Effector memory CD4-positive, alpha-beta T cell (primary cell): Measurements from ENCODE around the gene KHDC1.
"Not testable (repeated sequence)": the region's sequence is repeated elsewhere in the genome, so short reads cannot be mapped to it uniquely, and the experiment has no call there.

ENCODE experiments used
- DNase-seq, 3 donors: peaks; one replicate each; pipeline ENCODE4 v3.0.0-alpha.2; 2020
- H3K27ac ChIP-seq: 2 replicates; pipeline ENCODE4 v1.7.0; 2013; ENCODE audit warnings: mild to moderate bottlenecking, low read length, moderate library complexity; ENCODE audit not compliant: insufficient read depth, poor library complexity, severe bottlenecking
- H3K27me3 ChIP-seq: replicated peaks from 2 replicates; pipeline ENCODE4 v1.7.0; 2013; ENCODE audit warnings: mild to moderate bottlenecking, low read length; ENCODE audit not compliant: insufficient read depth, control insufficient read depth, poor library complexity, severe bottlenecking
- H3K36me3 ChIP-seq: 2 replicates; pipeline ENCODE4 v1.7.0; 2013; ENCODE audit warnings: mild to moderate bottlenecking, low read length, moderate library complexity; ENCODE audit not compliant: control insufficient read depth, insufficient read depth
- H3K4me1 ChIP-seq: 2 replicates; pipeline ENCODE4 v1.7.0; 2013; ENCODE audit warnings: low read length, mild to moderate bottlenecking; ENCODE audit not compliant: control insufficient read depth, insufficient read depth, poor library complexity, severe bottlenecking
- H3K4me3 ChIP-seq: 2 replicates; pipeline ENCODE4 v1.7.0; 2013; ENCODE audit warnings: low read length, low read depth, mild to moderate bottlenecking; ENCODE audit not compliant: insufficient read depth, poor library complexity, severe bottlenecking
- H3K9me3 ChIP-seq: 2 replicates; pipeline ENCODE4 v1.7.0; 2013; ENCODE audit warnings: mild to moderate bottlenecking, low read length, moderate library complexity; ENCODE audit not compliant: control insufficient read depth

KHDC1 gene

DNA sequence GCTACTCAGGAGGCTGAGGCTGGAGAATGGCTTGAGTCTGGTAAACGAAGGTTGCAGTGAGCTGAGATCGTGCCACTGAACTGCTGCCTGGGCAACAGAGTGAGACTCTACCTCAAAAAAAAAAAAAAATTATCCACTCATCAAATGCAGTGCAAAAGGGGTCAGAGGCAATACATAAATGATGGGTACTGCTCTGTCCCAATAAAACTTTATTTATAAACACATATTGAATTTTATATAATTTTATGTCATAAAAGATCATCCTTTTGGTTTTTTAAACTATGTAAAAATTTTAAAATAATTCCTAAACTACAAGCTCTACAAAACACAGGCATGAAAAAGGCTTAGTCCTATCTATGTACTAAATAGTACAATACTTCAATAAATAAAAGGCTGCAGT lies 10.3 kb downstream of the KHDC1 start:
- no peak for DNase-seq
- no peaks in the 10 kb centered on the region for H3K9me3 ChIP-seq
- H3K27ac ChIP-seq, result no peak overlapping the region
- H3K4me1 ChIP-seq, result no peaks in the 10 kb centered on the region
- no peaks in the 10 kb centered on the region for H3K27me3 ChIP-seq
- no peak overlapping the region for H3K4me3 ChIP-seq
- no peaks in the 10 kb centered on the region for H3K36me3 ChIP-seq

- Histone ChIP-seq H3K27ac (no peak overlapping the region), H3K4me1 (no peaks in the 10 kb centered on the region), H3K27me3 (peaks cover 4% of the 10 kb centered on the region), H3K9me3 (no peaks in the 10 kb centered on the region), H3K4me3 (no peak overlapping the region), H3K36me3 (no peaks in the 10 kb centered on the region)
- no peak for DNase-seq
Measured at GRCh38 chr6:73250016-73250415, 13.0 kb downstream of the KHDC1 start.

DNA sequence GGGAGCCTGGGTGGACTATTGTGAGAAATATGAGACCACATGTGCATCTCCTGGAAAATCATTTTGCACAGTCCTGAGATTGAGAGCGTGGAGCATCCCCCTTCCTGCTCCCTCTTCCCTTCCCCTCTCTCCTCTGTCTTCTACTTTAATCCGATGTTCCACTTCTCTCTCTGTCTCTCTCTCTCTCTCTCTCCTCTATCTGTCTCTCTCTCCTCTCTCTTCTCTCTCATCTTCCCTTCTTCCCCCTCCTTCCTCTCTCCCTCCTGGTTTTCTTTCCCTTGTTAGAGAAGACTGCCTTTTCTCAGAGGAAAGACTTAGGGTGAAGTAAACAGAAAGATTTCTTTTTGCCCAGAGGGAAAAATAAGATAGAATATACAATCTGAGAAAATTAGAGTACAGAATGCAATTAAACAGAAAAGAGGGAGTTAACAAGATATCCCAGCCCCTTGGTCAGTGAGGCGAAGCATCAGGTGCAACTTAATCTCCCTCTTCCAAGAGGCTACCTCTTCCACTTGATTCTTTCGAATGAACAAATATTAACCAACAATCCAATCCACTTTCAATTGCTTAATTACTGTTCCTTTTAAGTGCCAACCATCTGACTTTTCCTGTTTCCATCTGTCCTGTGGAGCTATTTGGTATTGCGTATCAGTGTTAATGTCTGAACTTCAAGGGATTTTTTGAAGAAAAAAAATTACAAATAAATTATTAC lies 14.6 kb downstream of the KHDC1 start:
- Histone ChIP-seq H3K9me3 (no peaks in the 10 kb centered on the region), H3K4me3 (no peak overlapping the region)
- DNase-seq, result no peak

GRCh38 chr6:73242001-73242400 lies 21.0 kb downstream of the KHDC1 start:
- H3K9me3 ChIP-seq, result no peaks in the 10 kb centered on the region

More for the DNA sequence above, 14.6 kb downstream of the KHDC1 start:
- Histone ChIP-seq H3K27ac (no peak overlapping the region), H3K4me1 (no peaks in the 10 kb centered on the region), H3K27me3 (peaks cover 4% of the 10 kb centered on the region), H3K36me3 (no peaks in the 10 kb centered on the region)

GRCh38 chr6:73240730-73241129 lies 22.3 kb downstream of the KHDC1 start:
- Histone ChIP-seq H3K27ac (no peak overlapping the region), H3K9me3 (no peaks in the 10 kb centered on the region), H3K27me3 (peaks cover 4% of the 10 kb centered on the region), H3K36me3 (no peaks in the 10 kb centered on the region), H3K4me1 (no peaks in the 10 kb centered on the region), H3K4me3 (no peak overlapping the region)
- no peak for DNase-seq

More at GRCh38 chr6:73242001-73242400, 21.0 kb downstream of the KHDC1 start:
- H3K36me3 ChIP-seq, result no peaks in the 10 kb centered on the region
- H3K4me3 ChIP-seq, result no peak overlapping the region
- no peak for DNase-seq
- peaks cover 4% of the 10 kb centered on the region for H3K27me3 ChIP-seq
- no peak overlapping the region for H3K27ac ChIP-seq
- H3K4me1 ChIP-seq, result no peaks in the 10 kb centered on the region

DNA sequence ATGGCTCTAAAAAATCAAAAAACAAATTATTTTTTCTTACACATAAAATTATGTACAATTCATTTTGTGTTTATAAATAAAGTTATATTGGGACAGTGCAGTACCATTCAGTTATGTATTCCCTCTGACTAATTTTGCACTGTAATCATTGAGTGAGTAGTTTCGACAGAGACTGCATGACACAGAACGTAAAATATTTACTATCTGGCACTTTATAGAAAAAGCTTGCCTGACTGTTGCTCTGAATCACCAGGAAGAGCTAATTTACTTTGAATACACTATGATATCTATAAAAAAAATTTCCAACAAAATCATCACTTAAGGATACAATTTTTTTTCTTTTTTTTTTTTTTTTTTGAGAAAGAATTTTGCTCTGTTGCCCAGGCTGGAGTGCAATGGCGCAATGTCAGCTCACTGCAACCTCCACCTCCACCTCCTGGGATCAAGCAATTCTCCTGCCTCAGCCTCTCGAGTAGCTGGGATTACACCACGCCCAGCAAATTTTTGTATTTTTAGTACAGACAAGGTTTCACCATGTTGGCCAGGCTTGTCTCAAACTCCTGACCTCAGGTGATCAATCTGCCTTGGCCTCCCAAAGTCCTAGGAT lies 26.7 kb downstream of the KHDC1 start:
- no peak for DNase-seq
- no peak overlapping the region for H3K4me3 ChIP-seq
- no peak overlapping the region for H3K27ac ChIP-seq

GRCh38 chr6:73234733-73235132 lies 28.3 kb downstream of the KHDC1 start:
- H3K27ac ChIP-seq, result no peak overlapping the region
- no peak for DNase-seq
- H3K9me3 ChIP-seq, result no peaks in the 10 kb centered on the region

More for the DNA sequence above, 26.7 kb downstream of the KHDC1 start:
- H3K9me3 ChIP-seq, result no peaks in the 10 kb centered on the region
- H3K27me3 ChIP-seq, result no peaks in the 10 kb centered on the region
- H3K36me3 ChIP-seq, result no peaks in the 10 kb centered on the region
- no peaks in the 10 kb centered on the region for H3K4me1 ChIP-seq

GRCh38 chr6:73233971-73234370 lies 29.0 kb downstream of the KHDC1 start:
- H3K27ac ChIP-seq, DNase-seq, H3K36me3 ChIP-seq, H3K27me3 ChIP-seq, H3K4me3 ChIP-seq, H3K4me1 ChIP-seq, H3K9me3 ChIP-seq: not testable (repeated sequence)

More at GRCh38 chr6:73234733-73235132, 28.3 kb downstream of the KHDC1 start:
- H3K27me3 ChIP-seq, result no peaks in the 10 kb centered on the region
- H3K36me3 ChIP-seq, result no peaks in the 10 kb centered on the region
- H3K4me3 ChIP-seq, result no peak overlapping the region
- H3K4me1 ChIP-seq, result no peaks in the 10 kb centered on the region

GRCh38 chr6:73233048-73233447 lies 29.9 kb downstream of the KHDC1 start:
- Histone ChIP-seq H3K4me3 (no peak overlapping the region), H3K4me1 (no peaks in the 10 kb centered on the region), H3K27ac (no peak overlapping the region), H3K27me3 (no peaks in the 10 kb centered on the region), H3K36me3 (no peaks in the 10 kb centered on the region), H3K9me3 (no peaks in the 10 kb centered on the region)
- no peak for DNase-seq

- H3K4me3 ChIP-seq, result no peak overlapping the region
- no peak for DNase-seq
Measured at GRCh38 chr6:73231986-73232391, 31.0 kb downstream of the KHDC1 start.

More at GRCh38 chr6:73231986-73232391, 31.0 kb downstream of the KHDC1 start:
- Histone ChIP-seq H3K4me1 (no peaks in the 10 kb centered on the region), H3K27ac (no peak overlapping the region), H3K36me3 (no peaks in the 10 kb centered on the region), H3K27me3 (no peaks in the 10 kb centered on the region), H3K9me3 (no peaks in the 10 kb centered on the region)
